Hepatocyte (in vitro differentiated cells): ENCODE results near the gene DUSP6. TPM values are rescaled to one million over a fixed set of nuclear protein-coding genes. Genes with fewer than 3 reads are reported as not detected.

Source experiments
- DNase-seq: peaks from one replicate; pipeline ENCODE4 v3.0.0-alpha.2; 2016; ENCODE audit warnings: low spot score
- H2AFZ ChIP-seq: fragments of 200-600 bp; sonication (generic); 2 replicates; pipeline ENCODE4 v1.6.0; 2016; ENCODE audit warnings: antibody characterized with exemption, mild to moderate bottlenecking
- H3K27ac ChIP-seq: fragments of 200-600 bp; sonication (generic); 2 replicates; pipeline ENCODE4 v1.5.1; 2016; ENCODE audit warnings: mild to moderate bottlenecking
- H3K27me3 ChIP-seq: fragments of 200-600 bp; sonication (generic); 2 replicates; pipeline ENCODE4 v1.6.1; 2016
- H3K36me3 ChIP-seq: fragments of 200-600 bp; sonication (generic); replicated peaks from 2 replicates; pipeline ENCODE4 v1.5.1; 2016; ENCODE audit warnings: low read depth; ENCODE audit not compliant: insufficient read depth
- H3K4me1 ChIP-seq: fragments of 200-600 bp; sonication (generic); 2 replicates; pipeline ENCODE4 v1.5.1; 2016; ENCODE audit warnings: mild to moderate bottlenecking, moderate library complexity; ENCODE audit not compliant: insufficient read depth
- H3K4me2 ChIP-seq: fragments of 200-600 bp; sonication (generic); 2 replicates; pipeline ENCODE4 v1.6.0; 2016
- H3K4me3 ChIP-seq: fragments of 200-600 bp; sonication (generic); 2 replicates; pipeline ENCODE4 v1.5.1; 2016; ENCODE audit warnings: mild to moderate bottlenecking
- H3K79me2 ChIP-seq: fragments of 200-600 bp; sonication (generic); 2 replicates; pipeline ENCODE4 v1.6.0; 2017; ENCODE audit warnings: mild to moderate bottlenecking
- H3K9me2 ChIP-seq: fragments of 200-600 bp; sonication (generic); replicated peaks from 2 replicates; pipeline ENCODE4 v1.6.0; 2017; ENCODE audit warnings: mild to moderate bottlenecking; ENCODE audit not compliant: insufficient read depth
- H3K9me3 ChIP-seq: fragments of 200-600 bp; sonication (generic); 2 replicates; pipeline ENCODE4 v1.5.1; 2016; ENCODE audit warnings: low read depth, mild to moderate bottlenecking
- H4K20me1 ChIP-seq: fragments of 200-600 bp; sonication (generic); 2 replicates; pipeline ENCODE4 v1.6.0; 2016; ENCODE audit warnings: mild to moderate bottlenecking; ENCODE audit not compliant: insufficient read depth, poor library complexity, severe bottlenecking
- CTCF ChIP-seq: fragments of 200-600 bp; sonication (generic); IDR thresholded peaks from 2 replicates; pipeline ENCODE4 v1.5.1; 2016; ENCODE audit warnings: antibody characterized with exemption, mild to moderate bottlenecking; ENCODE audit not compliant: poor library complexity
- EZH2 ChIP-seq: fragments of 200-600 bp; sonication (generic); IDR thresholded peaks from 2 replicates; pipeline ENCODE4 v1.6.1; 2016; ENCODE audit warnings: antibody characterized with exemption, mild to moderate bottlenecking, borderline replicate concordance
- EZH2phosphoT487 ChIP-seq: fragments of 200-600 bp; sonication (generic); IDR thresholded peaks from one replicate; pipeline ENCODE4 v1.6.1; 2018; ENCODE audit warnings: antibody characterized with exemption, mild to moderate bottlenecking, low read depth, moderate library complexity; ENCODE audit not compliant: unreplicated experiment, severe bottlenecking
- WGBS: methylation state at CpG from one replicate; pipeline ENCODE4 v1.1.6; 2016; ENCODE audit warnings: low lambda C conversion rate; ENCODE audit errors: missing lambda C conversion rate; 5-methylcytosine and 5-hydroxymethylcytosine counted together
- polyA plus RNA-seq: library from polyadenylated mRNA; unstranded; fragments of >200 nt; fragmentation: Nextera tagmentation; extraction: Ambion mirVana; gene quantifications from 2 replicates; pipeline ENCODE4 v1.2.1, GENCODE V29; 2016
- total RNA-seq: library from RNA; depleted of rRNA; stranded (reverse); fragments of >200 nt; gene quantifications from 2 replicates; pipeline ENCODE4 v1.2.3, GENCODE V29; 2014

The DUSP6 gene
- total and polyA plus RNA-seq, 2 experiments from 2014 or later: 51.8 to 52.5 TPM

GRCh38 chr12:89345830-89346740 lies 6.2 kb downstream of the DUSP6 start:
- Histone ChIP-seq H3K9me3 (no peaks in the 10 kb centered on the region), H3K4me1 (no peaks in the 10 kb centered on the region), H3K4me2 (peak overlapping the region; percentile 3), H3K27me3 (no peaks in the 10 kb centered on the region), H3K9me2 (no peaks in the 10 kb centered on the region), H3K27ac (no peak overlapping the region), H4K20me1 (peaks cover 10% of the 10 kb centered on the region), H3K4me3 (no peak overlapping the region), H3K79me2 (peaks cover 36% of the 10 kb centered on the region), H3K36me3 (no peaks in the 10 kb centered on the region), H2AFZ (no peak overlapping the region)
- no peak for DNase-seq
- TF ChIP-seq EZH2phosphoT487: no peak
- TF ChIP-seq CTCF: no peak
- TF ChIP-seq EZH2: no peak
- 37% methylated on average over 10 of the region's 10 CpGs for WGBS

GRCh38 chr12:89345376-89345775 lies 6.9 kb downstream of the DUSP6 start:
- no peak for TF ChIP-seq CTCF
- TF ChIP-seq EZH2phosphoT487: no peak
- no peak for TF ChIP-seq EZH2
- no peaks in the 10 kb centered on the region for H3K36me3 ChIP-seq
- H3K9me2 ChIP-seq: no peaks in the 10 kb centered on the region
- no peak for DNase-seq
- H2AFZ ChIP-seq: no peak overlapping the region
- 68% methylated on average over 3 of the region's 3 CpGs for WGBS
- H3K27ac ChIP-seq: no peak overlapping the region
- no peaks in the 10 kb centered on the region for H3K27me3 ChIP-seq
- H3K79me2 ChIP-seq: peaks cover 29% of the 10 kb centered on the region
- peaks cover 3% of the 10 kb centered on the region for H4K20me1 ChIP-seq
- H3K4me3 ChIP-seq: no peak overlapping the region
- no peaks in the 10 kb centered on the region for H3K9me3 ChIP-seq
- no peak overlapping the region for H3K4me2 ChIP-seq
- H3K4me1 ChIP-seq: no peaks in the 10 kb centered on the region

GRCh38 chr12:89344862-89345202 lies 7.5 kb downstream of the DUSP6 start:
- H3K4me2 ChIP-seq: no peak overlapping the region
- no peak for DNase-seq
- H3K36me3 ChIP-seq: no peaks in the 10 kb centered on the region
- no peaks in the 10 kb centered on the region for H4K20me1 ChIP-seq
- no peak overlapping the region for H2AFZ ChIP-seq
- no peak overlapping the region for H3K27ac ChIP-seq
- 91% methylated on average over 3 of the region's 3 CpGs for WGBS
- no peaks in the 10 kb centered on the region for H3K9me2 ChIP-seq
- H3K27me3 ChIP-seq: no peaks in the 10 kb centered on the region
- H3K4me3 ChIP-seq: no peak overlapping the region
- no peaks in the 10 kb centered on the region for H3K9me3 ChIP-seq
- H3K4me1 ChIP-seq: no peaks in the 10 kb centered on the region
- no peak for TF ChIP-seq CTCF
- peaks cover 23% of the 10 kb centered on the region for H3K79me2 ChIP-seq
